Keratinocyte (primary cell): ENCODE results near the gene CHST1.

ENCODE experiments used
- EZH2 ChIP-seq: IDR thresholded peaks from one replicate; pipeline ENCODE4 v1.6.1; 2012; ENCODE audit warnings: inconsistent platforms, mild to moderate bottlenecking, low read length, moderate library complexity
- TF ChIP-seq, protein P1 (sequence below), 3 experiments: IDR thresholded peaks in 1 of 3; conservative IDR thresholded peaks in 1 of 3; optimal IDR thresholded peaks in 1 of 3; 2 replicates in 2 of 3; 3 replicates in 1 of 3; pipeline versions ENCODE3 to v1.5.1; 2011; ENCODE audit warnings: low read length in 3 of 3, mild to moderate bottlenecking in 3 of 3, moderate library complexity in 2 of 3, control low read depth in 1 of 3, inconsistent platforms in 1 of 3; ENCODE audit not compliant: insufficient read depth in 2 of 3; ENCODE audit errors: extremely low read depth in 1 of 3

DNA sequence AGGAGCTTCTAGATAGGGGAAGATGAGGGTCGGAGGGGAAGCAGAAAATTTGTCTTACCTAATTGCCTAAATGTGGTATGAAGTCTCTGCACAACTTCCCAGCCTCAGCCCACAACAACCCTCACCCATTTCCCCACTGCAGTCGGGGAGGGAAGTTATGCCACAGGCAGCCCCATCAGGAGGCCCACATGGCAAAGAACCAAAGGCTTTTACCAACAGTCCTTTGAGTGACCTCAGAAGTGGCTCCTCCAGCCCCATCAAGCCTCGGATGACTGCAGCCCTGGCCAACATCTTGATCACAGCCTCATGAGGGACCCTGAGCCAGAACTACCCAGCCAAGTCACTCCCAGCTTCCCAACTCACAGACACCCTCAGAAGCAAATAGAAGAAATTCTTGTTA lies 54.8 kb downstream of the CHST1 start:
- TF ChIP-seq, protein P1, sequence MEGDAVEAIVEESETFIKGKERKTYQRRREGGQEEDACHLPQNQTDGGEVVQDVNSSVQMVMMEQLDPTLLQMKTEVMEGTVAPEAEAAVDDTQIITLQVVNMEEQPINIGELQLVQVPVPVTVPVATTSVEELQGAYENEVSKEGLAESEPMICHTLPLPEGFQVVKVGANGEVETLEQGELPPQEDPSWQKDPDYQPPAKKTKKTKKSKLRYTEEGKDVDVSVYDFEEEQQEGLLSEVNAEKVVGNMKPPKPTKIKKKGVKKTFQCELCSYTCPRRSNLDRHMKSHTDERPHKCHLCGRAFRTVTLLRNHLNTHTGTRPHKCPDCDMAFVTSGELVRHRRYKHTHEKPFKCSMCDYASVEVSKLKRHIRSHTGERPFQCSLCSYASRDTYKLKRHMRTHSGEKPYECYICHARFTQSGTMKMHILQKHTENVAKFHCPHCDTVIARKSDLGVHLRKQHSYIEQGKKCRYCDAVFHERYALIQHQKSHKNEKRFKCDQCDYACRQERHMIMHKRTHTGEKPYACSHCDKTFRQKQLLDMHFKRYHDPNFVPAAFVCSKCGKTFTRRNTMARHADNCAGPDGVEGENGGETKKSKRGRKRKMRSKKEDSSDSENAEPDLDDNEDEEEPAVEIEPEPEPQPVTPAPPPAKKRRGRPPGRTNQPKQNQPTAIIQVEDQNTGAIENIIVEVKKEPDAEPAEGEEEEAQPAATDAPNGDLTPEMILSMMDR (optimal IDR thresholded peaks at IDR 0.05 in 1 of 3, IDR thresholded peaks at IDR 0.05 in 1 of 3, conservative IDR thresholded peaks at IDR 0.05 in 1 of 3; ENCODE audit: extremely low read depth in 1 of 3, insufficient read depth in 2 of 3, low read length in 3 of 3), result no peak
- TF ChIP-seq EZH2, result no peak
